Left ventricle myocardium inferior (tissue), 1 donor: Measurements from ENCODE around the gene RER1. TPM values are rescaled to one million over a fixed set of nuclear protein-coding genes. Genes with fewer than 3 reads are reported as not detected.

ENCODE experiments used
- DNase-seq: peaks from one replicate; pipeline ENCODE4 v3.0.0-alpha.2; 2020
- H3K27ac ChIP-seq: fragments of 200-600 bp; replicated peaks from 2 replicates; pipeline ENCODE4 v1.8.0; 2021
- H3K27me3 ChIP-seq: fragments of 200-600 bp; 2 replicates; pipeline ENCODE4 v1.8.0; 2021; ENCODE audit warnings: low read depth
- H3K36me3 ChIP-seq: fragments of 200-600 bp; 2 replicates; pipeline ENCODE4 v1.8.0; 2021
- H3K4me1 ChIP-seq: fragments of 200-600 bp; 2 replicates; pipeline ENCODE4 v1.8.0; 2021
- H3K4me3 ChIP-seq: fragments of 200-600 bp; 2 replicates; pipeline ENCODE4 v1.8.0; 2021; ENCODE audit warnings: mild to moderate bottlenecking, moderate library complexity
- H3K9me3 ChIP-seq: fragments of 200-600 bp; replicated peaks from 2 replicates; pipeline ENCODE4 v1.8.0; 2021
- intact Hi-C: fragments of 100-400 bp; cut with micrococcal nuclease; formaldehyde crosslinking; loops from one replicate; pipeline ENCODE4 v1.11.0; 2022
- total RNA-seq: library from RNA; stranded (reverse); fragmentation: NEBNext Ultra II Directional; extraction: Animal tissue kit (Norgen Biotek cat#: 25700); gene quantifications from one replicate; pipeline ENCODE4 v1.2.1, GENCODE V29; 2021
- TF ChIP-seq, protein P1 (sequence below): fragments of 200-600 bp; IDR thresholded peaks from 2 replicates; pipeline ENCODE4 v1.8.0; 2021; ENCODE audit warnings: antibody characterized with exemption, mild to moderate bottlenecking, borderline replicate concordance
- donor health status: DM: no; HTN: yes; CAD: no; lungs with severe emphysema.

The RER1 gene
- total RNA-seq, 1 donor from 2014 or later, result 80.5 TPM

DNA sequence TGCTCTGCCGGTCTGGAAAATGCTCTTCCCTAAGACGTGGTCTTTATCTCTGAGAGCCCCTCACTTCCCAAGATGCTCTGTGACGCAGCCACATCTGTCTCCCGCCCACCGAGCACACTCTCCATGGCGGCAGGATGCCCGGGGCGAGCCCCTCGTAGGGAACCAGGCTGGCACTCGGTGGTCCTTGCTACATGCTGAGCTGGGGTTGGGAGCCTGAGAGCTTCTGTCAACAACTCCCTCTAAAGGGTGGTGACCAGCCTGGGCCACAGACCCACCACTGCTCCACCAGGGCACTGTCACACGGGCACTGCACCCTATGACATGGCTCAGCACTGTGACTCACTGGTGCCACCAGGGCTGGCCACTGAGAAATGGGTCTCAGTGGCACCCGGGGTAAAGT is 18.1 kb downstream of the RER1 start:
- H3K36me3 ChIP-seq, result peaks cover 37% of the 10 kb centered on the region

DNA sequence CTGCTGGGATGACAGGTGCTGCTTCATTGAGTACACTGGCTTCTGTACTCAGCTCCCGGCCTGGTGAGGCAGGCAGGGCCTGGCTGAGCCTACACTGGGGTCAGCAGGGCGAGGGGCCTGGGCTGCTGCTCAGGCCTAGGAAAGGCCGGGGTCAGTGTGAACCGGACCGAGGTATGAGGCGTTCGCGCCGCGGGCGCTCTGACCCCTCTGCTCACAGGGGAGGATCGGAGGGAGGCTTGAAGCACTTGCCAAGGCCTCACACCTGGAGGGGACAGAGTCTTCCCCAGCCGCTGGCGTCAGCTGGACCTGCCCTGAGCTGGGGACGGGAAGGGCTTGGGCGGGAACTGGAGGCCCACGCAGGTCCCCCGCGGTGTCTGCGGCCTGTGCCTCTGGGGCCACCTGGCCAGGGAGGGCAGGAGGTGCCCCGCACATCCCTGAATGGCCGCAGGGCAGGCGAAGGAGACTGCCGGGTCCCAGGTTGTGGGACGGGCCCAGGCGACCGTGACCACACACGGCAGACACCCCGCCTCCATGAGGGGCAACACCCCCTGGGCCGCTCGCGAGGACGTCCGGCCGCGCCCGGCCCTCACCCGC is 20.3 kb downstream of the RER1 start:
- Histone ChIP-seq H3K4me1 (peaks cover 56% of the 10 kb centered on the region), H3K27ac (peak overlapping the region; percentile 92), H3K4me3 (peak overlapping the region; percentile 99), H3K9me3 (no peaks in the 10 kb centered on the region), H3K27me3 (peaks cover 19% of the 10 kb centered on the region), H3K36me3 (peaks cover 15% of the 10 kb centered on the region)
- TF ChIP-seq, protein P1, sequence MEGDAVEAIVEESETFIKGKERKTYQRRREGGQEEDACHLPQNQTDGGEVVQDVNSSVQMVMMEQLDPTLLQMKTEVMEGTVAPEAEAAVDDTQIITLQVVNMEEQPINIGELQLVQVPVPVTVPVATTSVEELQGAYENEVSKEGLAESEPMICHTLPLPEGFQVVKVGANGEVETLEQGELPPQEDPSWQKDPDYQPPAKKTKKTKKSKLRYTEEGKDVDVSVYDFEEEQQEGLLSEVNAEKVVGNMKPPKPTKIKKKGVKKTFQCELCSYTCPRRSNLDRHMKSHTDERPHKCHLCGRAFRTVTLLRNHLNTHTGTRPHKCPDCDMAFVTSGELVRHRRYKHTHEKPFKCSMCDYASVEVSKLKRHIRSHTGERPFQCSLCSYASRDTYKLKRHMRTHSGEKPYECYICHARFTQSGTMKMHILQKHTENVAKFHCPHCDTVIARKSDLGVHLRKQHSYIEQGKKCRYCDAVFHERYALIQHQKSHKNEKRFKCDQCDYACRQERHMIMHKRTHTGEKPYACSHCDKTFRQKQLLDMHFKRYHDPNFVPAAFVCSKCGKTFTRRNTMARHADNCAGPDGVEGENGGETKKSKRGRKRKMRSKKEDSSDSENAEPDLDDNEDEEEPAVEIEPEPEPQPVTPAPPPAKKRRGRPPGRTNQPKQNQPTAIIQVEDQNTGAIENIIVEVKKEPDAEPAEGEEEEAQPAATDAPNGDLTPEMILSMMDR, result no peak
- peak; percentile 37 for DNase-seq
- intact Hi-C loops, result no loop called here

More for the DNA sequence above, 18.1 kb downstream of the RER1 start:
- H3K27ac ChIP-seq, result no peak overlapping the region
- no peak overlapping the region for H3K4me3 ChIP-seq
- intact Hi-C loops, result no loop called here
- H3K27me3 ChIP-seq, result no peaks in the 10 kb centered on the region
- H3K9me3 ChIP-seq, result no peaks in the 10 kb centered on the region
- peaks cover 57% of the 10 kb centered on the region for H3K4me1 ChIP-seq
- DNase-seq, result no peak
- TF ChIP-seq, protein P1, result no peak

DNA sequence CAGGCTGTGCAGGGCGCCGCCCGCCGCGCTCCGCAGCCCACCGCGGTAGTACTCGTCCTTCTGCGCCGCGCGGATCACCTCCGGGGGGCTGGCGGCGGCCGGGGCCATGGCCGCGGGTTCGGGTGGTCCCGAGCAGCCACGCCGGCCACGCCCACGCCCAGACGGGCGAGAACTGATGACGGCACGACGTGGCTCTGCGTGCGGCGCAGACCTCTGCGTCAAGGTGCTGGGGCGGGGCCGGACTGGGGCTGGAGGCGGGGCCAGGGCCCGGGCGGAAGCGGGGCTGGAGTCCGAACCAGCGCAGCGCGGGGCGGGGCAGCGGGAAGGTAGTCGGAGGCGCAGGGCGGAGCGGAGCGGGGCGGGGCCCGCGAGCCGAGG is 20.7 kb downstream of the RER1 start, which contains the start of gene PEX10:
PEX10 (minus strand) TSS at position 170 of the 378 bp plus-strand sequence; CDS start at position 108, 62 bp downstream.
- TF ChIP-seq, protein P1, result no peak
- H3K27ac ChIP-seq, result peak within 1 kb of the TSS; percentile 92
- peaks cover 10% of the 10 kb centered on the region for H3K36me3 ChIP-seq
- peak; percentile 98 for DNase-seq
- H3K4me1 ChIP-seq, result peaks cover 51% of the 10 kb centered on the region
- H3K9me3 ChIP-seq, result no peaks in the 10 kb centered on the region
- H3K4me3 ChIP-seq, result peak within 1 kb of the TSS; percentile 99
- intact Hi-C loops, result no loop called here
- H3K27me3 ChIP-seq, result peaks cover 24% of the 10 kb centered on the region

DNA sequence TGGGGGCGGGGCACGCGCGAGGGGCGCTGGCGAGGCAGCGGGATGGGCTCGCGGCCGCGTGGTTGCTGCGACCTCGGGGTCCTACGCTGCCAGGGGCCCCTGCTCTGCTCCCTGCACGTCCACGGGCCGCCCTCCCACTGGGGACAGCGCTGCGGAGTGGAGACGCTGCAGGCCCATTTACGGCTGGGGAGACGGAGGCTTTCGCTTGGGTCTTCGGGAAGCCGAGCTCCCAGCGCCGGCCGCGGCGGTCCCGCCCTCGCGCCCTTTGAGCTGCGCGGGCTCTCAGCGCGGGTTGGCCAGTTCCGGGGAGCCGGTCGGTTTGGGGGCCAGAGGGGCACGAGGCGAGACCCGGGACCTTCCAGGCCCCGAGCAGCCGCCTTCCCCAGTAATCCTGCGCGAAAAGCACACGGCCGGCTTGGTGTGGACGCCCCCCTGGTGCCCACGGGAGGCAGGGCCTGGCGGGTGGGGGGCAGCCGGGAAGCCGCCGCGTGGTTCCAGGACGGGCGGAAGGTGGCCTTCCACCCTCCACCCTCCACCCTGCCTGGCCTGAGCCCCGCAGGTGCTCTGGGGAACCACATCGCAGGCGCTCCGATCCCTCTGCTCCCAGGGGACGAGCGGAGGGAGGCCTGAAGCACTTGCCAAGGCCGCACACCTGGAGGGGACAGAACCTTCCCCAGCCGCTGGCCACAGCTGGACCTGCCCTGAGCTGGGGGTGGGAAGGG is 21.3 kb downstream of the RER1 start:
- intact Hi-C loops, result no loop called here
- Histone ChIP-seq H3K27ac (peak overlapping the region; percentile 92), H3K27me3 (peaks cover 29% of the 10 kb centered on the region), H3K4me3 (peak overlapping the region; percentile 99), H3K9me3 (no peaks in the 10 kb centered on the region), H3K4me1 (peaks cover 49% of the 10 kb centered on the region), H3K36me3 (peaks cover 6% of the 10 kb centered on the region)
- TF ChIP-seq, protein P1, result no peak
- no peak for DNase-seq

DNA sequence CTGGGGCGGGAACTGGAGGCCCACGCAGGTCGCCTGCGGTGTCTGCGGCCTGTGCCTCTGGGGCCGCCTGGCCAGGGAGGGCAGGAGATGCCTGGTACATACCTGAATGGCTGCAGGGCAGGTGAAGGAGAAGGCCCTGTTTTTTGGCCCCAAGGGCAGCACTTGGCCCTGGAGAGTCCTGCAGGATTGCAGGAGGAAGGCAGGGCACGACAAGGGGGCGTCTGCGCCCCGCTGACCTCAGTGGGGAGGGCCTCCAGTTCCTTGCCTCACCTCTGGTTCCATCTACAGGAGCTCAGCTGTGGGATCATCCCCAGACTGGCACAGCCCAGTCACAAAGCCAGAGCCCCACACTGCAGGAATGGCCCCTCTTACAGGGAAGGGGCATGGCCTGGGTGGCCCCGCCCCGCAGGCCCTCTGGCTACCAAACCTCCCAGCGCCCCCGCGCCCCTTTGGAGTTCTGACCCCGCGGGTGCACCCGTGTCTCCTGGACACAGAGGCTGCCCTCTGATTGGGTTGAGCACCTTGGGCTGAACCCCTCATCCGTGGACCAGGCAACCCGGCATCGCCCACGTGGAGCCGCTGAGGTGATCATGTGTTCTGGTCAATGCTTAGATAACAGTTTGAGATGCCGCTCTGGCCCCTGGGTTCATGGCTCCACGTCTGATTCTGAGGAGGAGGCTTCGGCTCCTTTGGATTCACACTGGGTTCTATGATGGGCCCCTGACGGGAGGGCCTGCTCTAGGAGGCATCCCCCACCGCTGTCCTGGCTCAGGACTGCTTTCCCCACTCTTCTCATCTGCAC is 22.1 kb downstream of the RER1 start:
- peak overlapping the region; percentile 99 for H3K4me3 ChIP-seq
- H3K4me1 ChIP-seq, result peaks cover 41% of the 10 kb centered on the region
- no peaks in the 10 kb centered on the region for H3K36me3 ChIP-seq
- DNase-seq, result no peak
- H3K27ac ChIP-seq, result peak overlapping the region; percentile 92
- H3K9me3 ChIP-seq, result no peaks in the 10 kb centered on the region
- H3K27me3 ChIP-seq, result peaks cover 37% of the 10 kb centered on the region
- TF ChIP-seq, protein P1, result no peak
- intact Hi-C loops, result no loop called here
